WTC11 (cell line): Measurements from ENCODE around the gene WDR38. TPM values are rescaled to one million over a fixed set of nuclear protein-coding genes. Genes with fewer than 3 reads are reported as not detected.

Source experiments
- ATAC-seq: fragments of 200-7000 bp; cut with Tn5 transposase; 2 replicates; pipeline ENCODE4 v1.10.0; 2021; ENCODE audit warnings: mild to moderate bottlenecking, moderate library complexity
- CTCF ChIA-PET: fragments of 300-600 bp; sonication (Branson Sonifier 250); formaldehyde crosslinking; loops from one replicate; lab custom pipeline; 2021; ENCODE audit warnings: antibody characterized with exemption; lab: Charles Lee
- POLR2A ChIA-PET: fragments of 350-600 bp; sonication (Branson Sonifier 250); formaldehyde crosslinking; loops from one replicate; lab custom pipeline; 2021; ENCODE audit warnings: antibody characterized with exemption; lab: Charles Lee
- DNase-seq: peaks from one replicate; pipeline ENCODE4 v3.0.0; 2021; ENCODE audit warnings: low spot score
- H3K27ac Mint-ChIP-seq: 2 replicates; pipeline ENCODE4 v1.8.0; 2021; ENCODE audit warnings: mixed read lengths
- H3K27me3 Mint-ChIP-seq: 2 replicates; pipeline ENCODE4 v1.8.0; 2021; ENCODE audit warnings: low read depth, mild to moderate bottlenecking, moderate library complexity, mixed read lengths
- H3K36me3 Mint-ChIP-seq: 2 replicates; pipeline ENCODE4 v1.8.0; 2021; ENCODE audit warnings: mixed read lengths
- H3K4me1 Mint-ChIP-seq: 2 replicates; pipeline ENCODE4 v1.8.0; 2022; ENCODE audit warnings: mixed read lengths
- H3K4me3 Mint-ChIP-seq: 2 replicates; pipeline ENCODE4 v1.8.0; 2021; ENCODE audit warnings: mild to moderate bottlenecking, moderate library complexity, mixed read lengths
- H3K9me3 Mint-ChIP-seq: 2 replicates; pipeline ENCODE4 v1.8.0; 2021; ENCODE audit warnings: mixed read lengths
- CBFB ChIP-seq: sonication (generic); formaldehyde crosslinking; IDR thresholded peaks from 2 replicates; pipeline ENCODE4 v1.8.1; 2022; ENCODE audit warnings: mild to moderate bottlenecking, low read depth, missing genetic modification reagents
- EMX1 ChIP-seq: fragments of 250-450 bp; sonication (Bioruptor Pico); IDR thresholded peaks from 2 replicates; pipeline ENCODE4 v1.8.0; 2021; ENCODE audit warnings: mild to moderate bottlenecking
- FOXJ3 ChIP-seq: sonication (generic); formaldehyde crosslinking; IDR thresholded peaks from 2 replicates; pipeline ENCODE4 v1.9.0; 2021; ENCODE audit warnings: missing genetic modification reagents, mild to moderate bottlenecking, borderline replicate concordance
- FOXK1 ChIP-seq: sonication (generic); formaldehyde crosslinking; IDR thresholded peaks from 2 replicates; pipeline ENCODE4 v1.8.0; 2022; ENCODE audit warnings: mild to moderate bottlenecking, moderate library complexity, missing genetic modification reagents
- HMGA2 ChIP-seq: fragments of 250-450 bp; sonication (Bioruptor Pico); IDR thresholded peaks from 2 replicates; pipeline ENCODE4 v1.4.0; 2021; ENCODE audit warnings: mild to moderate bottlenecking, moderate library complexity
- IRF2 ChIP-seq: sonication (generic); formaldehyde crosslinking; IDR thresholded peaks from 2 replicates; pipeline ENCODE4 v1.8.0; 2022; ENCODE audit warnings: low read depth, missing genetic modification reagents, borderline replicate concordance
- NR2C2 ChIP-seq: sonication (generic); formaldehyde crosslinking; IDR thresholded peaks from 2 replicates; pipeline ENCODE4 v1.8.0; 2022; ENCODE audit warnings: mild to moderate bottlenecking, missing genetic modification reagents
- OVOL2 ChIP-seq: fragments of 250-450 bp; sonication (Bioruptor Pico); IDR thresholded peaks from 2 replicates; pipeline ENCODE4 v1.9.0; 2021; ENCODE audit warnings: mild to moderate bottlenecking, borderline replicate concordance
- RORB ChIP-seq: fragments of 250-450 bp; sonication (Bioruptor Pico); IDR thresholded peaks from 2 replicates; pipeline ENCODE4 v1.9.0; 2021; ENCODE audit warnings: mild to moderate bottlenecking
- SMAD4 ChIP-seq: sonication (generic); formaldehyde crosslinking; IDR thresholded peaks from 2 replicates; pipeline ENCODE4 v1.8.0; 2022; ENCODE audit warnings: mild to moderate bottlenecking, missing genetic modification reagents
- TCF7 ChIP-seq: sonication (generic); formaldehyde crosslinking; IDR thresholded peaks from 2 replicates; pipeline ENCODE4 v1.8.0; 2022; ENCODE audit warnings: mild to moderate bottlenecking, low read depth, missing genetic modification reagents, moderate library complexity
- USF1 ChIP-seq: sonication (generic); formaldehyde crosslinking; IDR thresholded peaks from 2 replicates; pipeline ENCODE4 v1.8.0; 2022; ENCODE audit warnings: mild to moderate bottlenecking, missing genetic modification reagents
- ZNF121 ChIP-seq: sonication (generic); formaldehyde crosslinking; IDR thresholded peaks from 2 replicates; pipeline ENCODE4 v1.8.0; 2023; ENCODE audit warnings: missing genetic modification reagents
- ZNF232 ChIP-seq: sonication (generic); formaldehyde crosslinking; IDR thresholded peaks from 2 replicates; pipeline ENCODE4 v1.8.0; 2022; ENCODE audit warnings: mild to moderate bottlenecking, missing genetic modification reagents
- ZNF263 ChIP-seq: sonication (generic); formaldehyde crosslinking; IDR thresholded peaks from 2 replicates; pipeline ENCODE4 v1.8.1; 2022; ENCODE audit warnings: low read depth, mild to moderate bottlenecking, moderate library complexity, missing genetic modification reagents
- ZNF281 ChIP-seq: sonication (generic); formaldehyde crosslinking; IDR thresholded peaks from 2 replicates; pipeline ENCODE4 v1.8.0; 2023; ENCODE audit warnings: mild to moderate bottlenecking, missing genetic modification reagents
- ZNF671 ChIP-seq: fragments of 250-450 bp; sonication (Bioruptor Pico); IDR thresholded peaks from 2 replicates; pipeline ENCODE4 v1.8.0; 2021; ENCODE audit warnings: mild to moderate bottlenecking
- total RNA-seq: library from RNA; stranded (reverse); gene quantifications from 3 replicates; pipeline ENCODE4 v1.2.3, GENCODE V29; 2021
- TF ChIP-seq, protein P1 (sequence below): sonication (generic); formaldehyde crosslinking; IDR thresholded peaks from 2 replicates; pipeline ENCODE4 v1.8.1; 2023; ENCODE audit warnings: mild to moderate bottlenecking, missing genetic modification reagents, moderate library complexity
- TF ChIP-seq, protein P2 (sequence below): fragments of 250-450 bp; sonication (Bioruptor Pico); IDR thresholded peaks from 2 replicates; pipeline ENCODE4 v2.1.2; 2022; ENCODE audit warnings: mild to moderate bottlenecking, moderate library complexity
- TF ChIP-seq, protein P3 (sequence below): sonication (generic); formaldehyde crosslinking; IDR thresholded peaks from 2 replicates; pipeline ENCODE4 v1.8.1; 2023; ENCODE audit warnings: mild to moderate bottlenecking, missing genetic modification reagents
- TF ChIP-seq, protein P4 (sequence below): sonication (generic); formaldehyde crosslinking; IDR thresholded peaks from 2 replicates; pipeline ENCODE4 v1.8.0; 2022; ENCODE audit warnings: mild to moderate bottlenecking, missing genetic modification reagents
- TF ChIP-seq, protein P5 (sequence below): sonication (generic); formaldehyde crosslinking; conservative IDR thresholded peaks from 2 replicates; pipeline ENCODE4 v1.8.1; 2023; ENCODE audit warnings: mild to moderate bottlenecking, low read depth, missing genetic modification reagents, moderate library complexity

Gene WDR38
- total RNA-seq, 1 experiment from 2014 or later = not detected

DNA sequence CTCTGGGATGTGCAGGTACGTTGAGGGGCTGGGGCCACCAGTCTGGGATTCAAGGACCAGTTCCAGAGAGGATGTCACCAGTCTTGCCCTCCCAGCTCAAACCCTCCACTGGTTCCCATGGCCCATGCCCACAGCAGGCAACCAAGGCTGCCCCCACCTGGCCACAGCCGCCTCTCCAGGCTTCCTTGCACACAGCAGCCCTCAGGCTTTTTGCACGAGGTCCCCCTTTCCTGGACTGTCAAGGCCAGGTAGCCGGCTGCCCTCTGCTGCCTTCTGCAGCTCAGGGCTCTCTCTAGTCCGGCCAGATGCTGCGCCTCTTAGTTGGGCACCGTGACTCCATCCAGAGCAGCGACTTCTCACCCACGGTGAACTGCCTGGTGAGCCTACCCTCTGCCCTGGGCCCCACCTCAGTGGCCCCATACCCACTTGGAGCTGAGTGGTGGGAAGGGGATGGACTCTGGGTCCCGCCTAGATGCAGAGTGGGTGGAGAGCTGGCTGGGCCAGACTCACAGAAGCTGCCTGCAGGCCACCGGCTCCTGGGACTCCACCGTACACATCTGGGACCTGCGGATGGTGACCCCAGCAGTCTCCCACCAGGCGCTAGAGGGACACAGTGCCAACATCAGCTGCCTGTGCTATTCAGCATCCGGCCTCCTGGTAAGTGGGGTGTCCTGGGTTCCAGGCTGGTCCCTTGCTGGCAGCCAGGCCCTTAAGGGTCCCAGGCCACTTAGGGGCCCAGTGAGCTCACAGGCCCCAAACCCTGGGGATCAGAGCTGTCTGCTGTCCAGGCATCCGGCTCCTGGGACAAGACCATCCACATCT lies 2.9 kb downstream of the WDR38 start:
- DNase-seq (peak; percentile 79), ATAC-seq (peak; percentile 62)
- ChIA-PET POLR2A (interaction anchor here (0.6 to 1.9 kb wide), 11 partner anchors 16 to 113 kb away, joined by 3 to 14 read pairs (median 3); partner anchors contain the start of gene NR6A1), CTCF (interaction anchor here (0.5 to 12.9 kb wide), 32 partner anchors 11 to 506 kb away, joined by 3 to 935 read pairs (median 4); partner anchors contain the start of genes NR6A1, OLFML2A and SCAI)
- peaks cover 41% of the 10 kb centered on the region for H3K36me3 Mint-ChIP-seq
- H3K27me3 Mint-ChIP-seq = no peaks in the 10 kb centered on the region
- H3K4me3 Mint-ChIP-seq = no peak overlapping the region
- H3K9me3 Mint-ChIP-seq = no peaks in the 10 kb centered on the region
- peaks cover 21% of the 10 kb centered on the region for H3K4me1 Mint-ChIP-seq
- H3K27ac Mint-ChIP-seq = no peak overlapping the region
- TF ChIP-seq EMX1 = no peak; the same call in 1 of the 2 replicates
- TF ChIP-seq USF1 (CRISPR knock-in tag) = no peak
- no peak for TF ChIP-seq HMGA2 (CRISPR knock-in tag)
- TF ChIP-seq CBFB (CRISPR knock-in tag) = no peak
- TF ChIP-seq ZNF281 (CRISPR knock-in tag) = no peak
- TF ChIP-seq, protein P1, sequence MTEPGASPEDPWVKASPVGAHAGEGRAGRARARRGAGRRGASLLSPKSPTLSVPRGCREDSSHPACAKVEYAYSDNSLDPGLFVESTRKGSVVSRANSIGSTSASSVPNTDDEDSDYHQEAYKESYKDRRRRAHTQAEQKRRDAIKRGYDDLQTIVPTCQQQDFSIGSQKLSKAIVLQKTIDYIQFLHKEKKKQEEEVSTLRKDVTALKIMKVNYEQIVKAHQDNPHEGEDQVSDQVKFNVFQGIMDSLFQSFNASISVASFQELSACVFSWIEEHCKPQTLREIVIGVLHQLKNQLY (CRISPR knock-in tag) = no peak
- no peak for TF ChIP-seq FOXJ3 (CRISPR knock-in tag)
- TF ChIP-seq, protein P2, sequence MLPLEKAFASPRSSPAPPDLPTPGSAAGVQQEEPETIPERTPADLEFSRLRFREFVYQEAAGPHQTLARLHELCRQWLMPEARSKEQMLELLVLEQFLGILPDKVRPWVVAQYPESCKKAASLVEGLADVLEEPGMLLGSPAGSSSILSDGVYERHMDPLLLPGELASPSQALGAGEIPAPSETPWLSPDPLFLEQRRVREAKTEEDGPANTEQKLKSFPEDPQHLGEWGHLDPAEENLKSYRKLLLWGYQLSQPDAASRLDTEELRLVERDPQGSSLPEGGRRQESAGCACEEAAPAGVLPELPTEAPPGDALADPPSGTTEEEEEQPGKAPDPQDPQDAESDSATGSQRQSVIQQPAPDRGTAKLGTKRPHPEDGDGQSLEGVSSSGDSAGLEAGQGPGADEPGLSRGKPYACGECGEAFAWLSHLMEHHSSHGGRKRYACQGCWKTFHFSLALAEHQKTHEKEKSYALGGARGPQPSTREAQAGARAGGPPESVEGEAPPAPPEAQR (CRISPR knock-in tag) = no peak
- no peak for TF ChIP-seq ZNF121 (CRISPR knock-in tag)
- TF ChIP-seq FOXK1 (CRISPR knock-in tag) = no peak
- TF ChIP-seq IRF2 (CRISPR knock-in tag) = no peak
- TF ChIP-seq, protein P3, sequence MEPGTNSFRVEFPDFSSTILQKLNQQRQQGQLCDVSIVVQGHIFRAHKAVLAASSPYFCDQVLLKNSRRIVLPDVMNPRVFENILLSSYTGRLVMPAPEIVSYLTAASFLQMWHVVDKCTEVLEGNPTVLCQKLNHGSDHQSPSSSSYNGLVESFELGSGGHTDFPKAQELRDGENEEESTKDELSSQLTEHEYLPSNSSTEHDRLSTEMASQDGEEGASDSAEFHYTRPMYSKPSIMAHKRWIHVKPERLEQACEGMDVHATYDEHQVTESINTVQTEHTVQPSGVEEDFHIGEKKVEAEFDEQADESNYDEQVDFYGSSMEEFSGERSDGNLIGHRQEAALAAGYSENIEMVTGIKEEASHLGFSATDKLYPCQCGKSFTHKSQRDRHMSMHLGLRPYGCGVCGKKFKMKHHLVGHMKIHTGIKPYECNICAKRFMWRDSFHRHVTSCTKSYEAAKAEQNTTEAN (CRISPR knock-in tag) = 0 out of 2 replicates have a peak, but pooled peaks have one; percentile 45
- TF ChIP-seq, protein P4, sequence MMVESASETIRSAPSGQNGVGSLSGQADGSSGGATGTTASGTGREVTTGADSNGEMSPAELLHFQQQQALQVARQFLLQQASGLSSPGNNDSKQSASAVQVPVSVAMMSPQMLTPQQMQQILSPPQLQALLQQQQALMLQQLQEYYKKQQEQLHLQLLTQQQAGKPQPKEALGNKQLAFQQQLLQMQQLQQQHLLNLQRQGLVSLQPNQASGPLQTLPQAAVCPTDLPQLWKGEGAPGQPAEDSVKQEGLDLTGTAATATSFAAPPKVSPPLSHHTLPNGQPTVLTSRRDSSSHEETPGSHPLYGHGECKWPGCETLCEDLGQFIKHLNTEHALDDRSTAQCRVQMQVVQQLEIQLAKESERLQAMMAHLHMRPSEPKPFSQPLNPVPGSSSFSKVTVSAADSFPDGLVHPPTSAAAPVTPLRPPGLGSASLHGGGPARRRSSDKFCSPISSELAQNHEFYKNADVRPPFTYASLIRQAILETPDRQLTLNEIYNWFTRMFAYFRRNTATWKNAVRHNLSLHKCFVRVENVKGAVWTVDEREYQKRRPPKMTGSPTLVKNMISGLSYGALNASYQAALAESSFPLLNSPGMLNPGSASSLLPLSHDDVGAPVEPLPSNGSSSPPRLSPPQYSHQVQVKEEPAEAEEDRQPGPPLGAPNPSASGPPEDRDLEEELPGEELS (CRISPR knock-in tag) = no peak
- TF ChIP-seq SMAD4 (CRISPR knock-in tag) = no peak
- TF ChIP-seq OVOL2 (CRISPR knock-in tag) = no peak
- no peak for TF ChIP-seq ZNF232 (CRISPR knock-in tag)
- peak; percentile 28; the same call in 1 of the 2 replicates for TF ChIP-seq ZNF671 (CRISPR knock-in tag)
- no peak for TF ChIP-seq RORB
- TF ChIP-seq NR2C2 (CRISPR knock-in tag) = no peak
- TF ChIP-seq, protein P5, sequence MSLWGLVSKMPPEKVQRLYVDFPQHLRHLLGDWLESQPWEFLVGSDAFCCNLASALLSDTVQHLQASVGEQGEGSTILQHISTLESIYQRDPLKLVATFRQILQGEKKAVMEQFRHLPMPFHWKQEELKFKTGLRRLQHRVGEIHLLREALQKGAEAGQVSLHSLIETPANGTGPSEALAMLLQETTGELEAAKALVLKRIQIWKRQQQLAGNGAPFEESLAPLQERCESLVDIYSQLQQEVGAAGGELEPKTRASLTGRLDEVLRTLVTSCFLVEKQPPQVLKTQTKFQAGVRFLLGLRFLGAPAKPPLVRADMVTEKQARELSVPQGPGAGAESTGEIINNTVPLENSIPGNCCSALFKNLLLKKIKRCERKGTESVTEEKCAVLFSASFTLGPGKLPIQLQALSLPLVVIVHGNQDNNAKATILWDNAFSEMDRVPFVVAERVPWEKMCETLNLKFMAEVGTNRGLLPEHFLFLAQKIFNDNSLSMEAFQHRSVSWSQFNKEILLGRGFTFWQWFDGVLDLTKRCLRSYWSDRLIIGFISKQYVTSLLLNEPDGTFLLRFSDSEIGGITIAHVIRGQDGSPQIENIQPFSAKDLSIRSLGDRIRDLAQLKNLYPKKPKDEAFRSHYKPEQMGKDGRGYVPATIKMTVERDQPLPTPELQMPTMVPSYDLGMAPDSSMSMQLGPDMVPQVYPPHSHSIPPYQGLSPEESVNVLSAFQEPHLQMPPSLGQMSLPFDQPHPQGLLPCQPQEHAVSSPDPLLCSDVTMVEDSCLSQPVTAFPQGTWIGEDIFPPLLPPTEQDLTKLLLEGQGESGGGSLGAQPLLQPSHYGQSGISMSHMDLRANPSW = 0 out of 2 replicates have a peak, but pooled peaks have one; percentile 42
- no peak for TF ChIP-seq ZNF263 (CRISPR knock-in tag)
- TF ChIP-seq TCF7 (CRISPR knock-in tag) = no peak
